EH (cell line): ENCODE data around the gene ASPHD2.

Experiments
- DNase-seq: peaks from one replicate; pipeline ENCODE4 v3.0.0-alpha.2; 2015; ENCODE audit warnings: low read depth

ASPHD2 gene

GRCh38 chr22:26446808-26447515 lies 17.9 kb downstream of the ASPHD2 start:
- no peak for DNase-seq

- DNase-seq = no peak
Observed at GRCh38 chr22:26447584-26448329, 18.7 kb downstream of the ASPHD2 start.

- no peak for DNase-seq
Observed at GRCh38 chr22:26448334-26448733, 19.3 kb downstream of the ASPHD2 start.

GRCh38 chr22:26448941-26449340 lies 19.9 kb downstream of the ASPHD2 start:
- DNase-seq = no peak

- DNase-seq = no peak
Observed at GRCh38 chr22:26450453-26451185, 21.6 kb downstream of the ASPHD2 start.

GRCh38 chr22:26452236-26453016 lies 23.4 kb downstream of the ASPHD2 start:
- no peak for DNase-seq

- DNase-seq = no peak
Observed at GRCh38 chr22:26453216-26453615, 24.2 kb downstream of the ASPHD2 start.

- no peak for DNase-seq
Observed at GRCh38 chr22:26453812-26454500, 24.9 kb downstream of the ASPHD2 start.

GRCh38 chr22:26457661-26458272 lies 28.7 kb downstream of the ASPHD2 start:
- DNase-seq = no peak

GRCh38 chr22:26460202-26460601 lies 31.1 kb downstream of the ASPHD2 start:
- no peak for DNase-seq

GRCh38 chr22:26461188-26461810 lies 32.2 kb downstream of the ASPHD2 start:
- peak; percentile 65 for DNase-seq

GRCh38 chr22:26462051-26462450 lies 33.0 kb downstream of the ASPHD2 start:
- no peak for DNase-seq

GRCh38 chr22:26462641-26463040 lies 33.6 kb downstream of the ASPHD2 start:
- DNase-seq = no peak

GRCh38 chr22:26463101-26463661 lies 34.1 kb downstream of the ASPHD2 start:
- DNase-seq = no peak

GRCh38 chr22:26463688-26464087 lies 34.6 kb downstream of the ASPHD2 start:
- DNase-seq = no peak

- peak; percentile 85 for DNase-seq
Observed at GRCh38 chr22:26464312-26464711, 35.3 kb downstream of the ASPHD2 start.

- peak; percentile 11 for DNase-seq
Observed at GRCh38 chr22:26466196-26466595, 37.1 kb downstream of the ASPHD2 start.

- no peak for DNase-seq
Observed at GRCh38 chr22:26470807-26471206, 41.7 kb downstream of the ASPHD2 start.

GRCh38 chr22:26471522-26471921 lies 42.5 kb downstream of the ASPHD2 start:
- DNase-seq = peak; percentile 90

- DNase-seq = peak; percentile 29
Observed at GRCh38 chr22:26474682-26475081, 45.6 kb downstream of the ASPHD2 start.
